AML-193 (cell line): ENCODE measurements around the gene ELL.

Experiments
- DNase-seq, 2 experiments: peaks; one replicate each; lab custom pipeline; 2025; lab: John Stamatoyannopoulos, UW

Gene ELL

GRCh38 chr19:18433735-18434398, 88.0 kb downstream of the ELL start:
- DNase-seq = no peak

GRCh38 chr19:18433015-18433691, 88.7 kb downstream of the ELL start:
- no peak for DNase-seq

DNA sequence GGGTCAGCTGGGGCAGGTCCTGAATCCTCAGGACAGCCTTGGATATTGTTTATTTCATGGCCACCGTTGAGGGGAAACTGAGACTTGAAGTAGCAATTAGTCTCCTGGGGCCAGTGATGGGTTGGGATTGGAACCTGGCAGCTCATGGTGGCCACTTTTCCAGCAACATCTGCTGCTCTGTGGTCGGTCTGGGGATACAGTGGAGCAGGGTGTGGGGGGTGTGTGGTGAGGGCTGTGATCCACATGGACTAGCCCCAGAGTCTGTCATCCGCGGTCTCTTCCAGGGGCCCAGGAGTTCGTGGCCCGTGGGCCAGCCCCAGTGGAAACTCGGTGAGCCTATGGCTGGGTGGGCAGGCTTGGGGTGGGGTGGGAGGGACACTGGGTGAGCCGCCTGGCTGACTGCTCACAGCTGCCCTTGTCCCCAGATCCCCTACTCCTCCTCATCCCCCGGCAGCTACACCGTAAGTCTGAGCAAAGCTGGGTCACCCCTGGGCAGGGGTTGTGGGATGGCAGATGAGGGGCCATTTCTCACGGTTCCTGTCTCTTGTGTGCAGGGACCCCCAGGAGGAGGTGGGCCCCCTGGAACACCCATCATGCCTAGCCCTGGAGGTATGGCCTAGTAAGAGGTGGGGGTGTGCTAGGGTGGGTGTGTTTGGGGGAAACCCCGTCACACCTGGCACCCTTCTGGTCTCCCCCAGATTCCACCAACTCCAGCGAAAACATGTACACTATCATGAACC, 89.4 kb downstream of the ELL start:
- DNase-seq = no peak

DNA sequence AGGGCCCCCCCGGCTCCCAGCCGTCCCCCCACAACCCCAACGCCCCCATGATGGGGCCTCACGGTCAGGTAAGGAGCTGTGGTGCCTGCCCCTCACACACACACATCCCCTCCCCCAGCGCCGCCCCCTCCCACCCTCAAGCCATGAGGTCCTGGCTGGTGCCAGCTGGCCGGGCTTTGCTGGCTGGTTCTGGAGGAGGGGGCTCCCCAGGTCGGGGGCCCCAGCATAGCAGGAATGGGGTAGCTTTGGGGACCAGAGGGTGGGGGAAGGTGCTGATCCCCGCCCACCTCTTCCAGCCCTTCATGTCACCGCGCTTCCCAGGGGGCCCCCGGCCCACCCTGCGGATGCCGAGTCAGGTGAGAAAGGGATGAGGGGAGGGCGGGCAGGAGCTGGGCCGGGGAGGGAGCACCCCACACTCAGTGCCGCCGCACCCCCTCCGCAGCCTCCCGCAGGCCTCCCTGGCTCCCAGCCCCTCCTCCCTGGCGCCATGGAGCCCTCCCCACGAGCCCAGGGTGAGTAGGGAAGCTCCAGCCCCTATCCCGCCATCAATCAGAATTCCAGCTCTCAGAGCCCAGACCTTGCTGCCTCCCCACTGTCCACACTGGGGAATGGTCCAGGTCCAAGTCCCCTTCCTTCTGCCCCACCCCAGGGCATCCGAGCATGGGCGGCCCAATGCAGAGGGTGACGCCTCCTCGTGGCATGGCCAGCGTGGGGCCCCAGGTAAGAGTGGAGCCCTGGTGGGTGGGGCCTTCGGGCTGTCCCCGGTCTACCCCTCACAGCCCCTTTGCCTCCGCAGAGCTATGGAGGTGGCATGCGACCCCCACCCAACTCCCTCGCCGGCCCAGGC, 90.3 kb downstream of the ELL start:
- DNase-seq = no peak

- DNase-seq = no peak
Observed at GRCh38 chr19:18430417-18431144, 91.3 kb downstream of the ELL start.

GRCh38 chr19:18429717-18430416, 92.0 kb downstream of the ELL start:
- DNase-seq = no peak

DNA sequence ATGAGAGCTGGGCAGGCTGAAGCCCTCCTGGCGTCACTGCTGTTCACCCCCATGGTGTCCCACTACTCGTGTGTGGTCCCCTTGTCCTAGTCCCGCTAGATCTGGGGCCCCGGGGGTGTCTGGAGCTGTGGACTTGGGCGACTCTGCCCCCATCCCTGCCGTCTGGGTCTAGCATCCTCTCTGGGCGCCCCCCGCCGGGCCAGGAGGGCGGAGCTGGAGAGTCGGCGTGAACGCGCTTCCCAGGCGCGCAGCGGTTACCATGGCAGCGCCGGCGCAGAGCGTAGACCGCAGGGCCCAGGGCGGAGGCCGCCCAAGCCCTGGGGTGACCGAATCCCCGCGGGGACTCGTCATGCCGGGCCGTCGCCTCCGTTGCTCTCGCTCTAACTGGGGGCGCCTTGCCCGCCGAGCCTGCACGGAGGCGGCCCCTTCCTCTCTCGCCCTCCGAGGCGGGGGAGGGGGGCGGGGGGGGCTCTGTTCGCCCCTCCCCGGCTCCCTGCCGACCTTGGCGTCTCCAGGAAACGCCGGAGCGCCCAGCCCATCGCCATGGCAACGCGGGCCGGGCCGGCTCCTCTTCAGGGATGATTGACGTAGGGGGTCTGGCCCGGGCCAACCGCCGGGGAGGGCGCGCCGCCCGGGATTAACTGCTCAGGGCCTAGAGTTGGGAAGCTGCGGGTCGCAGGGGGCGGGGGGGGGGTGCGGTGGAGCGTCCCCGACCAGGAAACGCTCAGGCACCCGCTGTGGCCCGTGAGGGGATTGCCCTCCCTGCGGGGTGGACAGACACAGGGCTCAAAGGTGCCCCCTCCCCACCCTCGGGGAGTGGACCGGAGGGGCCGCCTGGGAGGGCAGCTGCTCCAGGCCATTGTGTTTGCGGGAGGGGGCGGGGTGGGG, 92.8 kb downstream of the ELL start:
- DNase-seq = no peak

DNA sequence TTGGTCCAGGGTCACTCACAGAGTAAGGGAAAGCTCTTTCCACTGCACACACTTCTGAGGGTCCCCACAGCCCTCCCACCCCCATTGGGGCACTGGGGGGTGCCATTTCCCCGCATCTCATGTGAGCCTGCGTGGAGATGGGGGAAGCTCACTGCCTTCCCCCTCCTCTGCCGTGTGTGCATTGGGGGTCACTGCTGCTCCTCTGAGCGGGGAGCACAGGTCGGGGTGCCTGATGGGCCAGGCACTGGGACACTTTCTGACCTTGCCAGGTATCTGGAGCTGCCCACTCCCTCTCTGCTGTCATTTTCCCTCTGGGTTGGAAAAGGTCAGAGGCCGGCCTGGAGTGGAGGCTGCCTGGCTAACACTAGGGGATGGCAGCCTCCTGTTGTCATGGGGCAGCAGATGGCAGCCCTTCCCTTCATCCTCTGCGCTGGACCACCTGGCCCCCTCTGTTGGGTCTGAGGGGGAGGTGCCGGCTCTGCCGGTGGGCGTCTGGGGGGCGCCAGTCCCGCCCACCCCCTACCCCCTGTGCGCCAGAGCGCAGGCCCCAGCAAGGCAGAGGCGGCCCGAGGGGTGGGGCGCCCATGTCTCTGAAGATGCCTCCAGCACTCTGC, 93.6 kb downstream of the ELL start:
- no peak for DNase-seq

GRCh38 chr19:18427743-18428113, 94.1 kb downstream of the ELL start:
- no peak for DNase-seq

DNA sequence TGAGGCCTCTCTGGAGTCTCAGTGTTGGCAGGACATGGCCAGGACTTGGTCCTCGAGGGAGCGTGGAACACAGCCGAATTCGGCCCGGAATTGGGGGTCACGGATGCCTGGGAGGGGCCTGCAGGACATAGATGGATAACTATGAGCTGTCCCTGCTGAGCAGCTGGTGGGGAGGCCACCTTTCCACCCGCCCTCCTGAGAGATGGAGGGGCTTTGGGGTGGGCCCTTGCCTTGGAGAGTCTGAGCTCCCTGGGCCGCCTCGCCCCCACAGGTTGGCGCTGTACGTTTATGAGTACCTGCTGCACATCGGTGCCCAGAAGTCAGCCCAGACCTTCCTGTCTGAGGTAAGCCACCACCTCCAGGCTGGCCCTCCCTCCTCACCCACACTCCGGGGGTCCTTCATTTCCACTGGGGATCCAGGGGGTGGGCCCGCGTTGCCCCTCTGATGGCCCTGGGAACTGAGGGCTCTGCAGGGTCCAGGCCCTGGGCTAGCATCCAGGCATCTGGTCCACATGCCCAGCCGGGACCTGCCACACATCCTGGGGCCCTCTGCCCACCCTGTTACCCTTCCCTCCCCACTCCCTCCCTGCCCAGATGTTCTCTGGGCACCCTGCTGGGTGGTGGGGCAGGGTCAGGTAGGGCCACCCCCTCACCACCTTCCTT, 94.7 kb downstream of the ELL start:
- no peak for DNase-seq

- DNase-seq = no peak
Observed at GRCh38 chr19:18426416-18426767, 95.5 kb downstream of the ELL start.

DNA sequence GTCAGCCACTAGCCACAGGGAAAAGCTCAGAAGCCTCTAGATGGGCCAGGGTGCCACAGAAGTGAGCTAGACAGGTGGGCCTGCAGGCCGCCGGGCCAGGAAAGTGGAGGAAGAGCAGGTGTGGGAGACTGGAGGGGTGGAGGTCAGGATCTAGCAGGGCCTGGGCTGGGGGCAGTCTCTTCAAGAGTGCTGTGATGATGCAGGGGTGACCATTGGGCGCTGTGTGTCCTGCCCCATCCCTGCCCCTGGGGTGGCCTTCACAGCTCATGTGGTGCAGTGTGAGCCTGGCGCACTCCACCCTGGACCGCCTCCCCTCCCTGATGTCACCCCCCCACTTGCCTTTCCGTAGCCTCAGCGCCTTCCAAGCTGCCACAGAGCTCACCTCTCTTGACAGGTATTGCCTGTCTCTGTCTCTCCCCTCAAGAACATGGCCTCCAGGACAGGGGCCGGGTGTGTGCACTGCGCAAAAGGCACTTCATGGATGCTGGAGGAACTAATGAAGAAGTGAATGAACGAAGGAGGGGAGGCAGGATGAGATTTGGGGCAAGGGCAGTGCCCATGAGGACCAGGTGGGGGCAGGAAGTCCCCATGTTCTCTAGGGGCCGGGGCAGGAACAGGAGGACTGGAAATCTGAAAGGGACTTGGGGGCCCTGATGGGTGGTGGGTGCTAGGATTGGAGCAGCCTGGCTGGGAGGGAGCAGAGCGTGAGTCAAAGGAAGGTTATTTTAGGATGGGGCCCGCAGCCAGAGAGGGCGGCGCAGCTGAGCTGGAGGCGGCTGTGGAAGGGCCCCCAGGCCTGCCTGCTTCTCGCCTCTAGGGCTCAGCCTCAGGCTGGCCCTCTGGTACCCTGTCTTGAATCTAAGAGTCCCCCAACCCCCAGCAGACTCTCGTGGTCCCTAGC, 96.1 kb downstream of the ELL start:
- DNase-seq = no peak

- DNase-seq = no peak
Observed at GRCh38 chr19:18424890-18425514, 96.9 kb downstream of the ELL start.

DNA sequence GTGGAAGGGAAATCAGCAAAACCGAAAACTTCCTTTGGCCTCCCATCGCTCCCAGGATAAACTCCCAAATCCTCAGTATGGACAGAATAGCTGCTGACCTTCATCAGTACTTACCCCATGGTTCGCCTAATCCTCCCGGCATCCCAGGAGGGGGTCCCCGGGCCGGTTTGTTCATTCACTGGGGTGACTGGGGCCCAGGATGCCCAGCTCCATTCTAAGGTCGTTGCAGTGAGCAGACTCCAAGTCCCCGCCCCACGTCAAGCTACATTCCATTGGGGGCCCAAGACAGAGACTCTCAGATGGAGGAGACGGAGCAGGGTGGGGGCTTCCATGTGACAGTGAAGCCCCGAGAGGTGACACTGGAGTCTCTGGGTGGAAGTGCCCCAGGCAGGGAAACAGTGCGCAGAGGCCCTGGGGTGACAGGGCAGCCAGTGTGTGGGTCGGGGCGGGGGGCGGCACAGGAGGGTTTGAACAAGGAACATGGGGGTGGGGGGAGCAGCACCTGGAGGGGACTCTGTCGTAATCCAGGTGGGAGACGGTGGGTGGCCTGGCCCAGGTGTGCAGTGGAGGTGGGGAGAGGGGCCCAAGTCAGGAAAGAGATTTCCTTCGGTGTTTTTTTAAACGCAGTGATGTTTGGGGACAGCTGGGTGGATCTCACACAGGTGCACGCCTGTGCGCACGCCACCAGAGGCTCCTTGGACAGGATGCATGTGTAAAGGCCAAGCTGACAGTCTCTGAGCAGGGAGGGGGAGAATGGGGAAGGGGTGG, 97.6 kb downstream of the ELL start:
- no peak for DNase-seq

DNA sequence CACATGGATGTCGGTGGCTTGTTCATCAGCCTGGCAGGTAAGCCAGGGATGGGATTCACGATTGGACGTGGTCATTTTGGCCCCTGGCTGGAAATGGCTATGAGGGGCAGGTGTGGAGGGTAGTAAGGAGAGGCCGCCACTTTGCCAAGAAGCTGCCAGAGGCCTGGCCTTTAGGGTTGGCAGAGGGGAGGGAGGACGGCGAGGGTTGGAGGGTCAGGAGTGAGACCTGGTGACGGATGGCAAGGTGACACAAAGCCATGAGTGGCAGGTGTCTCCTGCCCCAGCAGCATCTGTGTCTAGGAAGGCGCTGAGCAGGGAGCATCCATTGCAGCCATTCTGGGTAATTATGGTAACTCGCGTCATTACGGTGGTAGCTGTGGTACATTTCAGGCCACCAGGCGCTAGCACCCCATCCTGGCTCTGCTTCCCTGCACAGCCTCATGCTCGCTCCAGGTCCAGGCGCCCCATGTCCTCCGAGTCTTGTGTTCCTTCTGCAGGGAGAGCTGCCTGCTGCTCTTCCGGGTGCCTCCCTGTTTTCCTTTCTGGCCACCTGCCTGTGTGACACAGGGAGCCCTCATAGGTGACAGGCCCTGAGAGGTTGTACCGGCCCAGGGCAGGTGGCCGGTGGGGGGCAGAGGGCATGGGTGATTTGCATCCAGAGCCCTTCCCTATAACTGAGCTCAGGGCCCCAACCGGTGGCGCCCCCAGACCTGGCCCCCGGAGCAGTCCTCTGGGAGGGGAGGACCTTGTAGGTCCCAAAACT, 98.4 kb downstream of the ELL start:
- no peak for DNase-seq
